Measurements from ENCODE around the gene ZNF497.

- TF ChIP-seq MLX (CRISPR knock-in tag; IDR thresholded peaks at IDR 0.05) (no peak), ZBTB21 (CRISPR knock-in tag; IDR thresholded peaks at IDR 0.05; ENCODE audit: borderline replicate concordance) (no peak), E2F1 (CRISPR knock-in tag; IDR thresholded peaks at IDR 0.05) (no peak), PRDM15 (CRISPR knock-in tag; IDR thresholded peaks at IDR 0.05) (no peak), CTCF (IDR thresholded peaks at IDR 0.05) (no peak), ETV6 (CRISPR knock-in tag; IDR thresholded peaks at IDR 0.05) (no peak), E2F5 (CRISPR knock-in tag; IDR thresholded peaks at IDR 0.05) (no peak), CREB1 (CRISPR knock-in tag; IDR thresholded peaks at IDR 0.05) (no peak), ZNF512 (CRISPR knock-in tag; IDR thresholded peaks at IDR 0.05; ENCODE audit: borderline replicate concordance) (no peak), ZNF317 (CRISPR knock-in tag; IDR thresholded peaks at IDR 0.05; ENCODE audit: borderline replicate concordance, low read depth) (no peak), ESRRA (CRISPR knock-in tag; IDR thresholded peaks at IDR 0.05; ENCODE audit: borderline replicate concordance) (no peak), RORB (CRISPR knock-in tag; IDR thresholded peaks at IDR 0.05) (no peak)
Observed at GRCh38 chr19:58335630-58336029, 26.9 kb downstream of the ZNF497 start.
